Measurements from ENCODE around the gene SHB.

Gene SHB

GRCh38 chr9:38081356-38082108 lies 12.5 kb upstream of the SHB start:
- no peak for DNase-seq (ENCODE audit: low spot score)
- TF ChIP-seq CTCF (IDR thresholded peaks at IDR 0.05; ENCODE audit: extremely low read depth, missing control alignments): no peak

DNA sequence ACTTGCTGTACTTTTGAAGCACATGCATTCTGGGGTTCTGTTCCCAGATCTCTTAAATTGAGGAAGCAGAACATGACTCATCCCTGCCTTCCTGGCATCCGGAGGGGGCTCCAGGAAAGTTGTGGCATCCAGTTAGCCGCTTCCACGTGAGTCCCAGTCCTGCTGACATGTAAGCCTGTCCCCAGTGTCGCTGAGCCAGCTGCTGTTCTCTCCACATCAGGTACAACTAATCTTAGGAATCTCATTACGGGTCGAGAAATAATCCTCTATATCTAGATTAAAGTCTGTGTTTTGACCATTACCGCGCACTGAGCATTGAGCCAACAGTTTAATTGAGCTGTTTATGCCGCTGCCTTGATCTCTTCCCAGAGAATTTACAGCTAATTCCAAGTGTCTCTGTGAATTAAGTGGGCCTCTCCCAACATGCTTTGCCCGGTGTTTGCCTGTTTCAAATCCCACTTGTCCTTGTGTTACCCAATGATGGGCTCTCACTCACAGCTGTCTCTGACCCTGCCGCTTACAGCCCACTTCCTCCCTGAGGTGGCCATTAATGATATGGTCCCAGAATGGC lies 10.5 kb upstream of the SHB start:
- no peak for DNase-seq (ENCODE audit: low spot score)
- no peak for TF ChIP-seq CTCF (IDR thresholded peaks at IDR 0.05; ENCODE audit: extremely low read depth, missing control alignments)

GRCh38 chr9:38075272-38075671 lies 6.2 kb upstream of the SHB start:
- no peak for TF ChIP-seq CTCF (IDR thresholded peaks at IDR 0.05; ENCODE audit: extremely low read depth, missing control alignments)
- DNase-seq (ENCODE audit: low spot score): no peak

DNA sequence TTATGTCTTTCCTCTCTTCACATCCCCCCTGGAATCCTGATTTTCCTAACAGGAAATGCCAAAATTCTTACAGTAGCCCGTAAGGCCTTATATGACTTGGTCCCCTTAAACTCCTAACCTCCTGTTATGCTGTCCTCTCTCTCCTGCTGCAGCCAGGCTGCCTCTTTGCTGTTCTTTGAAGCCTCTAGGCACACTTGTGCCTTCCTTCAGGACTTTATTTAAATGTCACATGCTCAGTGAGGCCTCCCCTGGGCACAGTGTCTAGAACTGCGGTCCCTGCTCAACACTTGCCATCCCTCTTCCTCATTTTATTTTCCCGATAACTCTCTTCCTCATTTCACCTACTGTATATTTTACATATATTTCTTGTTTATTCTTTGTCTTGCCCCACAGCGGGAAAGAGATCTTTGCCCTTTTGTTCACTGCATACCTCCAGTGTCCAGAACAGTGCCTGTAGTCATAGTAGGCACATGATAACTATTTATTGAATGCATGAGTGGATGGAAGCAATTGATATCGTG lies 5.5 kb upstream of the SHB start:
- no peak for TF ChIP-seq CTCF (IDR thresholded peaks at IDR 0.05; ENCODE audit: extremely low read depth, missing control alignments)
- DNase-seq (ENCODE audit: low spot score): no peak

- no peak for DNase-seq (ENCODE audit: low spot score)
- TF ChIP-seq CTCF (IDR thresholded peaks at IDR 0.05; ENCODE audit: extremely low read depth, missing control alignments): no peak
Measured at GRCh38 chr9:38073882-38074281, 4.9 kb upstream of the SHB start.

DNA sequence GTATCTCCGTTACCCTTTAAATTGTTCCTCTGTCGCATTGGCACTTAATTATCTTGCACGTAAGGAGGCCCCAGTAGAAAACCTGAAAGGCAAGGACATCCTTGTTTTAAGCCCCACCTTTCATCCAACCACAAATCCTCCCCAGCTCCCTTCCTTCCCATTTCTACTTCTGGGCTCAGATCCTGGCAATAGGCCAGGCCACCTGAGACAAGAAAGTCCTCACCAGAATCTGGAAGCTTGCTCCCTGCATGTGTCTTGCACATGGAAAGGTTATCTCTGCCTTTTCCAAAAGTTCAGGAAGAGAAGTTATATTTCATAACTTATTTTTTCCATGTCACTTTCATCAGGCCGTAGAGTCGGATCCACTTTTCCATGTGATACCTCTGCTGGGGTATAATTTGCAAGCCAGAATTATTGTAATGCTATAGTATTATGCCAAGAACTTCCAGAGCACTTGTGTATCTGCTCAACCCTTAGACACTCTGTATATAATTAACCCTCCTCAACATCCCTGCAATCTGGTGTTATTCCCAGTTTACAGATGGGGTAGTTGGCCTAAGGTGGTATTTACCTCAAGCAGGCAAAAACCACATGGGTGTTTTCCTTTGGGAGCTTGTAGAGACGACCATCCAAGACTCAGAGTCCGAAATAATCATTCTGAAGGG lies 2.6 kb upstream of the SHB start:
- DNase-seq (ENCODE audit: low spot score): no peak
- no peak for TF ChIP-seq CTCF (IDR thresholded peaks at IDR 0.05; ENCODE audit: extremely low read depth, missing control alignments)
